GM12878 (cell line): ENCODE data around the gene CD48. TPM values are rescaled to one million over a fixed set of nuclear protein-coding genes. Genes with fewer than 3 reads are reported as not detected.

Source experiments
- DPF2 ChIP-seq: fragments of 450-650 bp; IDR thresholded peaks from 2 replicates; pipeline ENCODE4 v1.6.1; 2017; ENCODE audit warnings: mild to moderate bottlenecking
- FOXM1 ChIP-seq: IDR thresholded peaks from 2 replicates; pipeline ENCODE4 v1.6.1; 2012; ENCODE audit warnings: low read depth, mild to moderate bottlenecking, inconsistent platforms, low read length, moderate library complexity
- GATAD2B ChIP-seq: fragments of 450-650 bp; conservative IDR thresholded peaks from 2 replicates; pipeline ENCODE4 v1.6.1; 2017; ENCODE audit warnings: low read depth, mild to moderate bottlenecking, moderate library complexity
- HDGF ChIP-seq: fragments of 450-650 bp; IDR thresholded peaks from 2 replicates; pipeline ENCODE4 v1.6.1; 2016; ENCODE audit warnings: antibody characterized with exemption
- IKZF2 ChIP-seq, 2 experiments: fragments of 450-650 bp; IDR thresholded peaks; 2 replicates each; pipeline ENCODE4 v1.6.1; 2017; ENCODE audit warnings: mild to moderate bottlenecking in 2 of 2, moderate library complexity in 2 of 2
- POLR2A ChIP-seq: IDR thresholded peaks from 2 replicates; pipeline ENCODE4 v1.6.1; 2011; ENCODE audit warnings: low read depth, mild to moderate bottlenecking, low read length
- SPI1 ChIP-seq: IDR thresholded peaks from 2 replicates; pipeline ENCODE4 v1.6.1; 2011; ENCODE audit warnings: low read depth, mild to moderate bottlenecking, low read length, moderate library complexity, borderline replicate concordance; ENCODE audit not compliant: insufficient read depth
- ZBED1 ChIP-seq: IDR thresholded peaks from 2 replicates; pipeline ENCODE4 v1.6.1; 2016; ENCODE audit warnings: borderline replicate concordance
- polyA plus RNA-seq, 11 experiments: library from polyadenylated mRNA; depleted of rRNA in 4 of 11; unstranded in 6 of 11; stranded (reverse) in 5 of 11; fragments of >200 nt; fragmentation: Nextera tagmentation in 4 of 11; fragmentation: Illumina TruSeq in 1 of 11; extraction: Ambion mirVana in 4 of 11; extraction: Trizol in 1 of 11; gene quantifications; 1 replicate in 1 of 11; 2 replicates in 10 of 11; pipeline versions ENCODE4 v1.2.1 to v1.2.3, GENCODE V29; 2011 to 2016; ENCODE audit warnings: inconsistent platforms in 2 of 11, missing spikeins in 2 of 11, low read depth in 1 of 11
- total RNA-seq, 4 experiments: library from RNA; depleted of rRNA in 3 of 4; stranded (reverse); fragments of >200 nt in 3 of 4; fragmentation: Illumina TruSeq in 1 of 4; extraction: Trizol in 1 of 4; gene quantifications; 2 replicates each; pipeline versions ENCODE4 v1.2.1 to v1.2.3, GENCODE V29; 2013 to 2021
- TF ChIP-seq, protein P1 (sequence below): fragments of 450-650 bp; IDR thresholded peaks from 2 replicates; pipeline ENCODE4 v1.6.1; 2017; ENCODE audit warnings: mild to moderate bottlenecking, moderate library complexity
- TF ChIP-seq, protein P2 (sequence below): fragments of 450-650 bp; IDR thresholded peaks from 2 replicates; pipeline ENCODE4 v1.6.1; 2016; ENCODE audit warnings: mild to moderate bottlenecking
- TF ChIP-seq, protein P3 (sequence below): fragments of 450-650 bp; IDR thresholded peaks from 2 replicates; pipeline ENCODE4 v1.6.1; 2017; ENCODE audit warnings: low read depth, mild to moderate bottlenecking, moderate library complexity
- TF ChIP-seq, protein P4 (sequence below): IDR thresholded peaks from 2 replicates; pipeline ENCODE4 v1.6.1; 2011; ENCODE audit warnings: borderline replicate concordance, low read depth, mild to moderate bottlenecking, moderate library complexity, low read length; ENCODE audit not compliant: insufficient read depth, poor library complexity, severe bottlenecking
- TF ChIP-seq, protein P5 (sequence below): fragments of 450-650 bp; IDR thresholded peaks from 2 replicates; pipeline ENCODE4 v1.6.1; 2017; ENCODE audit warnings: mild to moderate bottlenecking, low read depth, inconsistent platforms; ENCODE audit not compliant: poor library complexity, severe bottlenecking
- TF ChIP-seq, protein P6 (sequence below): fragments of 450-650 bp; IDR thresholded peaks from 2 replicates; pipeline ENCODE4 v1.6.1; 2018; ENCODE audit warnings: mild to moderate bottlenecking, low read depth, moderate library complexity; ENCODE audit not compliant: partially characterized antibody

Gene CD48
- total and polyA plus RNA-seq, 10 of the 15 experiments (the other 5 are each of a cell fraction or from before 2014, with no cell fraction given) = 302 to 1,315 (median 430) TPM

DNA sequence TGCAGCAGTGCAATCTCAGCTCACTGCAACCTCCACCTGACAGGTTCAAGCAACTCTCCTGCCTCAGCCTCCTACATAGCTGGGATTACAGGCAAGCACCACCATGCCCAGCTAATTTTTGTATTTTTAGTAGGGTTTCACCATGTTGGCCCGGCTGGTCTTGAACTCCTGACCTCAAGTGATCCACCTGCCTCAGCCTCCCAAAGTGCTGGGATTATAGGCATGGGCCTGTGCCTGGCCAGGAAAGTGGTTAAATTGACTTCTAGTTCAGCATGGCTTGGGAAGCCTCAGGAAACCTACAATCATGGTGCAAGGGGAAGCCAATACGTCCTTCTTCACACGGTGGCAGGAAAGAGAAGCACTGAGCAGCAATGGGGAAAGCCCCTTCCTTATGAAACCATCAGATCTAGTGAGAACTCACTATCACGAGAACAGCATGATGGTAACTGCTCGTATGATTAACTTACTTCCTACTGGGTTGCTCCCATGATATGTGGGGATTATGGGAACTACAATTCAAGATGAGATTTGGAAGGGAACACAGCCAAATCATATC is 981 bp upstream of the CD48 start (continued):
- TF ChIP-seq, protein P1, sequence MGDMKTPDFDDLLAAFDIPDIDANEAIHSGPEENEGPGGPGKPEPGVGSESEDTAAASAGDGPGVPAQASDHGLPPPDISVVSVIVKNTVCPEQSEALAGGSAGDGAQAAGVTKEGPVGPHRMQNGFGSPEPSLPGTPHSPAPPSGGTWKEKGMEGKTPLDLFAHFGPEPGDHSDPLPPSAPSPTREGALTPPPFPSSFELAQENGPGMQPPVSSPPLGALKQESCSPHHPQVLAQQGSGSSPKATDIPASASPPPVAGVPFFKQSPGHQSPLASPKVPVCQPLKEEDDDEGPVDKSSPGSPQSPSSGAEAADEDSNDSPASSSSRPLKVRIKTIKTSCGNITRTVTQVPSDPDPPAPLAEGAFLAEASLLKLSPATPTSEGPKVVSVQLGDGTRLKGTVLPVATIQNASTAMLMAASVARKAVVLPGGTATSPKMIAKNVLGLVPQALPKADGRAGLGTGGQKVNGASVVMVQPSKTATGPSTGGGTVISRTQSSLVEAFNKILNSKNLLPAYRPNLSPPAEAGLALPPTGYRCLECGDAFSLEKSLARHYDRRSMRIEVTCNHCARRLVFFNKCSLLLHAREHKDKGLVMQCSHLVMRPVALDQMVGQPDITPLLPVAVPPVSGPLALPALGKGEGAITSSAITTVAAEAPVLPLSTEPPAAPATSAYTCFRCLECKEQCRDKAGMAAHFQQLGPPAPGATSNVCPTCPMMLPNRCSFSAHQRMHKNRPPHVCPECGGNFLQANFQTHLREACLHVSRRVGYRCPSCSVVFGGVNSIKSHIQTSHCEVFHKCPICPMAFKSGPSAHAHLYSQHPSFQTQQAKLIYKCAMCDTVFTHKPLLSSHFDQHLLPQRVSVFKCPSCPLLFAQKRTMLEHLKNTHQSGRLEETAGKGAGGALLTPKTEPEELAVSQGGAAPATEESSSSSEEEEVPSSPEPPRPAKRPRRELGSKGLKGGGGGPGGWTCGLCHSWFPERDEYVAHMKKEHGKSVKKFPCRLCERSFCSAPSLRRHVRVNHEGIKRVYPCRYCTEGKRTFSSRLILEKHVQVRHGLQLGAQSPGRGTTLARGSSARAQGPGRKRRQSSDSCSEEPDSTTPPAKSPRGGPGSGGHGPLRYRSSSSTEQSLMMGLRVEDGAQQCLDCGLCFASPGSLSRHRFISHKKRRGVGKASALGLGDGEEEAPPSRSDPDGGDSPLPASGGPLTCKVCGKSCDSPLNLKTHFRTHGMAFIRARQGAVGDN = peak; percentile 43; the same call in 1 of the 2 replicates
- TF ChIP-seq ZBED1 = peak; percentile 77; the same call in 1 of the 2 replicates
- peak; percentile 75 for TF ChIP-seq POLR2A
- TF ChIP-seq FOXM1 = peak; percentile 64; the same call in 1 of the 2 replicates
- TF ChIP-seq, protein P2, sequence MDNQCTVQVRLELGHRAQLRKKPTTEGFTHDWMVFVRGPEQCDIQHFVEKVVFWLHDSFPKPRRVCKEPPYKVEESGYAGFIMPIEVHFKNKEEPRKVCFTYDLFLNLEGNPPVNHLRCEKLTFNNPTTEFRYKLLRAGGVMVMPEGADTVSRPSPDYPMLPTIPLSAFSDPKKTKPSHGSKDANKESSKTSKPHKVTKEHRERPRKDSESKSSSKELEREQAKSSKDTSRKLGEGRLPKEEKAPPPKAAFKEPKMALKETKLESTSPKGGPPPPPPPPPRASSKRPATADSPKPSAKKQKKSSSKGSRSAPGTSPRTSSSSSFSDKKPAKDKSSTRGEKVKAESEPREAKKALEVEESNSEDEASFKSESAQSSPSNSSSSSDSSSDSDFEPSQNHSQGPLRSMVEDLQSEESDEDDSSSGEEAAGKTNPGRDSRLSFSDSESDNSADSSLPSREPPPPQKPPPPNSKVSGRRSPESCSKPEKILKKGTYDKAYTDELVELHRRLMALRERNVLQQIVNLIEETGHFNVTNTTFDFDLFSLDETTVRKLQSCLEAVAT = peak; percentile 82
- TF ChIP-seq, protein P3, sequence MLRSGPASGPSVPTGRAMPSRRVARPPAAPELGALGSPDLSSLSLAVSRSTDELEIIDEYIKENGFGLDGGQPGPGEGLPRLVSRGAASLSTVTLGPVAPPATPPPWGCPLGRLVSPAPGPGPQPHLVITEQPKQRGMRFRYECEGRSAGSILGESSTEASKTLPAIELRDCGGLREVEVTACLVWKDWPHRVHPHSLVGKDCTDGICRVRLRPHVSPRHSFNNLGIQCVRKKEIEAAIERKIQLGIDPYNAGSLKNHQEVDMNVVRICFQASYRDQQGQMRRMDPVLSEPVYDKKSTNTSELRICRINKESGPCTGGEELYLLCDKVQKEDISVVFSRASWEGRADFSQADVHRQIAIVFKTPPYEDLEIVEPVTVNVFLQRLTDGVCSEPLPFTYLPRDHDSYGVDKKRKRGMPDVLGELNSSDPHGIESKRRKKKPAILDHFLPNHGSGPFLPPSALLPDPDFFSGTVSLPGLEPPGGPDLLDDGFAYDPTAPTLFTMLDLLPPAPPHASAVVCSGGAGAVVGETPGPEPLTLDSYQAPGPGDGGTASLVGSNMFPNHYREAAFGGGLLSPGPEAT = peak; percentile 70
- 0 out of 2 replicates have a peak, but pooled peaks have one; percentile 22 for TF ChIP-seq DPF2
- TF ChIP-seq, protein P4, sequence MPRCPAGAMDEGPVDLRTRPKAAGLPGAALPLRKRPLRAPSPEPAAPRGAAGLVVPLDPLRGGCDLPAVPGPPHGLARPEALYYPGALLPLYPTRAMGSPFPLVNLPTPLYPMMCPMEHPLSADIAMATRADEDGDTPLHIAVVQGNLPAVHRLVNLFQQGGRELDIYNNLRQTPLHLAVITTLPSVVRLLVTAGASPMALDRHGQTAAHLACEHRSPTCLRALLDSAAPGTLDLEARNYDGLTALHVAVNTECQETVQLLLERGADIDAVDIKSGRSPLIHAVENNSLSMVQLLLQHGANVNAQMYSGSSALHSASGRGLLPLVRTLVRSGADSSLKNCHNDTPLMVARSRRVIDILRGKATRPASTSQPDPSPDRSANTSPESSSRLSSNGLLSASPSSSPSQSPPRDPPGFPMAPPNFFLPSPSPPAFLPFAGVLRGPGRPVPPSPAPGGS = peak; percentile 93
- peak; percentile 75 for TF ChIP-seq GATAD2B
- TF ChIP-seq, protein P5, sequence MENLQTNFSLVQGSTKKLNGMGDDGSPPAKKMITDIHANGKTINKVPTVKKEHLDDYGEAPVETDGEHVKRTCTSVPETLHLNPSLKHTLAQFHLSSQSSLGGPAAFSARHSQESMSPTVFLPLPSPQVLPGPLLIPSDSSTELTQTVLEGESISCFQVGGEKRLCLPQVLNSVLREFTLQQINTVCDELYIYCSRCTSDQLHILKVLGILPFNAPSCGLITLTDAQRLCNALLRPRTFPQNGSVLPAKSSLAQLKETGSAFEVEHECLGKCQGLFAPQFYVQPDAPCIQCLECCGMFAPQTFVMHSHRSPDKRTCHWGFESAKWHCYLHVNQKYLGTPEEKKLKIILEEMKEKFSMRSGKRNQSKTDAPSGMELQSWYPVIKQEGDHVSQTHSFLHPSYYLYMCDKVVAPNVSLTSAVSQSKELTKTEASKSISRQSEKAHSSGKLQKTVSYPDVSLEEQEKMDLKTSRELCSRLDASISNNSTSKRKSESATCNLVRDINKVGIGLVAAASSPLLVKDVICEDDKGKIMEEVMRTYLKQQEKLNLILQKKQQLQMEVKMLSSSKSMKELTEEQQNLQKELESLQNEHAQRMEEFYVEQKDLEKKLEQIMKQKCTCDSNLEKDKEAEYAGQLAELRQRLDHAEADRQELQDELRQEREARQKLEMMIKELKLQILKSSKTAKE = peak; percentile 32
- TF ChIP-seq HDGF = peak; percentile 93
- peak; percentile 72 to 78; a peak in 3 of 4 replicates for TF ChIP-seq IKZF2 (IDR thresholded peaks at IDR 0.05)
- peak; percentile 52; the same call in 1 of the 2 replicates for TF ChIP-seq SPI1
- TF ChIP-seq, protein P6, sequence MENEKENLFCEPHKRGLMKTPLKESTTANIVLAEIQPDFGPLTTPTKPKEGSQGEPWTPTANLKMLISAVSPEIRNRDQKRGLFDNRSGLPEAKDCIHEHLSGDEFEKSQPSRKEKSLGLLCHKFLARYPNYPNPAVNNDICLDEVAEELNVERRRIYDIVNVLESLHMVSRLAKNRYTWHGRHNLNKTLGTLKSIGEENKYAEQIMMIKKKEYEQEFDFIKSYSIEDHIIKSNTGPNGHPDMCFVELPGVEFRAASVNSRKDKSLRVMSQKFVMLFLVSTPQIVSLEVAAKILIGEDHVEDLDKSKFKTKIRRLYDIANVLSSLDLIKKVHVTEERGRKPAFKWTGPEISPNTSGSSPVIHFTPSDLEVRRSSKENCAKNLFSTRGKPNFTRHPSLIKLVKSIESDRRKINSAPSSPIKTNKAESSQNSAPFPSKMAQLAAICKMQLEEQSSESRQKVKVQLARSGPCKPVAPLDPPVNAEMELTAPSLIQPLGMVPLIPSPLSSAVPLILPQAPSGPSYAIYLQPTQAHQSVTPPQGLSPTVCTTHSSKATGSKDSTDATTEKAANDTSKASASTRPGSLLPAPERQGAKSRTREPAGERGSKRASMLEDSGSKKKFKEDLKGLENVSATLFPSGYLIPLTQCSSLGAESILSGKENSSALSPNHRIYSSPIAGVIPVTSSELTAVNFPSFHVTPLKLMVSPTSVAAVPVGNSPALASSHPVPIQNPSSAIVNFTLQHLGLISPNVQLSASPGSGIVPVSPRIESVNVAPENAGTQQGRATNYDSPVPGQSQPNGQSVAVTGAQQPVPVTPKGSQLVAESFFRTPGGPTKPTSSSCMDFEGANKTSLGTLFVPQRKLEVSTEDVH = peak; percentile 9
